ENCODE data around the gene ZFPM1. TPM values are rescaled to one million over a fixed set of nuclear protein-coding genes. Genes with fewer than 3 reads are reported as not detected.

The ZFPM1 gene
- total RNA-seq, 2 experiments from 2014 or later, result 2.1 to 14.2 TPM

- H3K4me2 ChIP-seq (ENCODE audit: low read length), result no peak overlapping the region
- no peak overlapping the region for H3K4me3 ChIP-seq (ENCODE audit: low read depth, low read length, poor library complexity, severe bottlenecking)
- H3K9me3 ChIP-seq (ENCODE audit: low read length), result no peaks in the 10 kb centered on the region
- no peaks in the 10 kb centered on the region for H3K9me2 ChIP-seq (ENCODE audit: insufficient read depth, low read length)
- intact Hi-C loops (cut with micrococcal nuclease; ENCODE audit: unreplicated experiment), result no loop called here
- TF ChIP-seq CTCF (conservative IDR thresholded peaks at IDR 0.05; ENCODE audit: low read length), result no peak
- TF ChIP-seq EZH2phosphoT487 (IDR thresholded peaks at IDR 0.05; ENCODE audit: borderline replicate concordance, low read depth, low read length), result no peak
- no peaks in the 10 kb centered on the region for H3K36me3 ChIP-seq (ENCODE audit: insufficient read depth, low read length)
- no peak overlapping the region for H2AFZ ChIP-seq (ENCODE audit: low read length)
- H3K79me2 ChIP-seq (ENCODE audit: insufficient read depth, low read depth, low read length), result no peaks in the 10 kb centered on the region
- CTCF ChIA-PET (ENCODE audit: unreplicated experiment), result no interaction called here
- no peaks in the 10 kb centered on the region for H4K20me1 ChIP-seq (ENCODE audit: insufficient read depth, low read length)
- H3K4me1 ChIP-seq (ENCODE audit: insufficient read depth, low read length, poor library complexity, severe bottlenecking), result no peaks in the 10 kb centered on the region
- POLR2A ChIA-PET, result no interaction called here
- no peak for DNase-seq (ENCODE audit: low spot score)
- no TSS peak for BruUV-seq (replicated peaks)
- no peak overlapping the region for H3K27ac ChIP-seq (ENCODE audit: low read depth, low read length, poor library complexity, severe bottlenecking)
These were observed 39.4 kb upstream of the ZFPM1 start for GRCh38 chr16:88413631-88414030.

GRCh38 chr16:88414521-88415380, 38.3 kb upstream of the ZFPM1 start:
- POLR2A ChIA-PET, result no interaction called here
- Histone ChIP-seq H4K20me1 (ENCODE audit: insufficient read depth, low read length) (no peaks in the 10 kb centered on the region), H3K27ac (ENCODE audit: low read depth, low read length, poor library complexity, severe bottlenecking) (no peak overlapping the region), H3K9me3 (ENCODE audit: low read length) (no peaks in the 10 kb centered on the region), H3K4me1 (ENCODE audit: insufficient read depth, low read length, poor library complexity, severe bottlenecking) (no peaks in the 10 kb centered on the region), H3K79me2 (ENCODE audit: insufficient read depth, low read depth, low read length) (no peaks in the 10 kb centered on the region), H3K36me3 (ENCODE audit: insufficient read depth, low read length) (no peaks in the 10 kb centered on the region), H3K4me3 (ENCODE audit: low read depth, low read length, poor library complexity, severe bottlenecking) (no peak overlapping the region), H3K4me2 (ENCODE audit: low read length) (no peak overlapping the region), H2AFZ (ENCODE audit: low read length) (no peak overlapping the region), H3K9me2 (ENCODE audit: insufficient read depth, low read length) (no peaks in the 10 kb centered on the region)
- BruUV-seq (replicated peaks), result no TSS peak
- DNase-seq (ENCODE audit: low spot score), result no peak
- TF ChIP-seq CTCF (conservative IDR thresholded peaks at IDR 0.05; ENCODE audit: low read length) (no peak), EZH2phosphoT487 (IDR thresholded peaks at IDR 0.05; ENCODE audit: borderline replicate concordance, low read depth, low read length) (no peak)
- CTCF ChIA-PET (ENCODE audit: unreplicated experiment), result no interaction called here
- intact Hi-C loops (cut with micrococcal nuclease; ENCODE audit: unreplicated experiment), result no loop called here

DNA sequence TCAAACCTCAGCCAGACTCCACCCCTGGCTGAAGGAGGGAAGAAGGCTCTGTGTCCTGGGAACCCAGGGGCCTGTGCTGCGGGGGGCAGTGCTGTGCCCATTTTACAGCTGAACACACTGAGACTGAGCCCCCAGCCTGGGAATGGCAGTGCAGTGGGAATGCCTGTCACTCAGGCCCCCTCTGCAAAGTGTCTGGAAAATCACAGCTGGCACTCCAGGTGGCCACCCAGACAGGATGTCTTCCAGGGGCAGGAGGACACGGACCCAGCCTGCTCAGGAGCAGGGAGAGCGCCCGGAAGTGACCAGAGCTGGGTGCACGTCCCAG, 37.7 kb upstream of the ZFPM1 start:
- TF ChIP-seq EZH2phosphoT487 (IDR thresholded peaks at IDR 0.05; ENCODE audit: borderline replicate concordance, low read depth, low read length), result no peak
- TF ChIP-seq CTCF (conservative IDR thresholded peaks at IDR 0.05; ENCODE audit: low read length), result no peak
- intact Hi-C loops (cut with micrococcal nuclease; ENCODE audit: unreplicated experiment), result no loop called here
- no peaks in the 10 kb centered on the region for H3K36me3 ChIP-seq (ENCODE audit: insufficient read depth, low read length)
- no TSS peak for BruUV-seq (replicated peaks)
- H3K9me2 ChIP-seq (ENCODE audit: insufficient read depth, low read length), result no peaks in the 10 kb centered on the region
- no peaks in the 10 kb centered on the region for H4K20me1 ChIP-seq (ENCODE audit: insufficient read depth, low read length)
- ChIA-PET POLR2A (no interaction called here), CTCF (ENCODE audit: unreplicated experiment) (no interaction called here)
- H3K79me2 ChIP-seq (ENCODE audit: insufficient read depth, low read depth, low read length), result no peaks in the 10 kb centered on the region
- no peaks in the 10 kb centered on the region for H3K4me1 ChIP-seq (ENCODE audit: insufficient read depth, low read length, poor library complexity, severe bottlenecking)
- no peak overlapping the region for H3K4me2 ChIP-seq (ENCODE audit: low read length)
- no peaks in the 10 kb centered on the region for H3K9me3 ChIP-seq (ENCODE audit: low read length)
- H3K4me3 ChIP-seq (ENCODE audit: low read depth, low read length, poor library complexity, severe bottlenecking), result no peak overlapping the region
- no peak overlapping the region for H2AFZ ChIP-seq (ENCODE audit: low read length)
- H3K27ac ChIP-seq (ENCODE audit: low read depth, low read length, poor library complexity, severe bottlenecking), result no peak overlapping the region
- no peak for DNase-seq (ENCODE audit: low spot score)

All from OCI-LY7 (cell line).